ENCODE results near the gene SH3PXD2A. TPM values are rescaled to one million over a fixed set of nuclear protein-coding genes. Genes with fewer than 3 reads are reported as not detected.
A peak's percentile ranks its signal among the peaks of the same experiment; 100 is the strongest.

SH3PXD2A gene
- total RNA-seq, 4 donors from 2014 or later = 128 to 154 (median 136) TPM

DNA sequence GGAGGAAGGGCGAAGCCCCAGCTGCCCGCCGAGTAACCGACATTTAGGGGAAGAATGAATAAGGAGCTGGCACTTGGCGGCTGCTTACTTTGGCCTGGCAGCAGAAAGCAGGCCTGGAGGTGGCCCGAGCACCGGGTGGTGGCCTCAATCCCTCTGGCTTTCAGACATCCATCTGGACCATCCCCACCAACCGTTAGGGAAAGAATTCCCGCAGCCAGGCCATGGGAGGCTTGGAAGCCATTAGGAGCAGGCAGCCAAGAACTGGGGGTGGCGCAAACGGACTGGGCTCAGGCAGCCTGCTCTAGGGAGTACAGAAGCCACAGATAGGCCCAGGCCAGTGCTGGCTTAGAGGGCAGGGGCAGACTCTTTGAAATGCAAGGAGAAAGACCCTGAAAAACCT, 229.2 kb downstream of the SH3PXD2A start:
- H3K27me3 ChIP-seq = no peaks in the 10 kb centered on the region
- peak overlapping the region in 2 of 4 donors; percentile 58 to 70 for H3K27ac ChIP-seq
- H3K9me3 ChIP-seq = no peaks in the 10 kb centered on the region
- no peak for DNase-seq (ENCODE audit: low spot score in 2 of 2)
- no peak for TF ChIP-seq EP300 (IDR thresholded peaks at IDR 0.05)
- TF ChIP-seq POLR2A (IDR thresholded peaks at IDR 0.05) = no peak
- TF ChIP-seq, protein P1, sequence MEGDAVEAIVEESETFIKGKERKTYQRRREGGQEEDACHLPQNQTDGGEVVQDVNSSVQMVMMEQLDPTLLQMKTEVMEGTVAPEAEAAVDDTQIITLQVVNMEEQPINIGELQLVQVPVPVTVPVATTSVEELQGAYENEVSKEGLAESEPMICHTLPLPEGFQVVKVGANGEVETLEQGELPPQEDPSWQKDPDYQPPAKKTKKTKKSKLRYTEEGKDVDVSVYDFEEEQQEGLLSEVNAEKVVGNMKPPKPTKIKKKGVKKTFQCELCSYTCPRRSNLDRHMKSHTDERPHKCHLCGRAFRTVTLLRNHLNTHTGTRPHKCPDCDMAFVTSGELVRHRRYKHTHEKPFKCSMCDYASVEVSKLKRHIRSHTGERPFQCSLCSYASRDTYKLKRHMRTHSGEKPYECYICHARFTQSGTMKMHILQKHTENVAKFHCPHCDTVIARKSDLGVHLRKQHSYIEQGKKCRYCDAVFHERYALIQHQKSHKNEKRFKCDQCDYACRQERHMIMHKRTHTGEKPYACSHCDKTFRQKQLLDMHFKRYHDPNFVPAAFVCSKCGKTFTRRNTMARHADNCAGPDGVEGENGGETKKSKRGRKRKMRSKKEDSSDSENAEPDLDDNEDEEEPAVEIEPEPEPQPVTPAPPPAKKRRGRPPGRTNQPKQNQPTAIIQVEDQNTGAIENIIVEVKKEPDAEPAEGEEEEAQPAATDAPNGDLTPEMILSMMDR (IDR thresholded peaks at IDR 0.05) = no peak
- peaks cover 0 to 85% (median 33%) of the 10 kb centered on the region in 4 donors for H3K4me1 ChIP-seq
- H3K4me3 ChIP-seq = no peak overlapping the region
- peaks cover 0 to 79% (median 29%) of the 10 kb centered on the region in 3 donors for H3K36me3 ChIP-seq
- WGBS, 2 donors = 60 to 62% methylated on average over 11 of the region's 11 CpGs

DNA sequence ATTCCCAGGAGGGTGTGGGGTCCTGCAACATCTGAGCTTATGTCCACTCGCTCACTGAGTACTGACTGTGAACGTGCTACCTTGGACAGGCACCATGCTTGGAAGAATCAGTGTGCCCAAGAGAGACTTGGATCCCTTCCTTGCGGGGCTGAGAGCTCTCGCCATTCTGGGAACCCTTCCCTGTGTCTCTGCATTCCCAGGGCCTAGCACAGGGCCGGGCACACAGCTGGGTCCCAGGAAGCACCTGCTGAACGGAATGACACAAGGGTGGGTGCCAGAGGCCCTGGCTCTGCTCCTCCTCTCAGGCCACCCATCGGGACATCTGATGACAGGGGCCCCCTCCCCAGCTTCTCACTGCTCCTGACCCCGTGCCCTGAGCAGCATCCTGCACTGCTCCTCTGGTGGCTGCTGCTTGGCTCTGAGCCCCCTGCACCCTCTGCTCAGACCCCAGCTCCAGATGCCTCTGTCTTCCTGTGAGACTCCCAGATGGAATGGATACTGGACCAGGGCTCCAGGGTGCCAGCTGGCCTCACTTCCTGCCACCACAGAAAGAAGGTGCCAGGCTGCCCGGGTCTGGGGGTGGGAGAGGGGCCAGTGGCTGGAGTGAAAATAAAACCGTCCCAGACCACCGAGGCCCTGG, 232.3 kb downstream of the SH3PXD2A start:
- no peaks in the 10 kb centered on the region for H3K9me3 ChIP-seq
- peaks cover 0 to 80% (median 29%) of the 10 kb centered on the region in 3 donors for H3K36me3 ChIP-seq
- peak overlapping the region in 3 of 4 donors; percentile 62 to 91 (median 85) for H3K27ac ChIP-seq
- WGBS, 2 donors = 78 to 82% methylated on average over 9 to 11 of the region's 11 CpGs
- no peaks in the 10 kb centered on the region for H3K27me3 ChIP-seq
- no peak overlapping the region for H3K4me3 ChIP-seq
- no peak for DNase-seq (ENCODE audit: low spot score in 2 of 2)
- H3K4me1 ChIP-seq = peaks cover 0 to 91% (median 53%) of the 10 kb centered on the region in 4 donors
- TF ChIP-seq POLR2A (IDR thresholded peaks at IDR 0.05) = no peak
- TF ChIP-seq, protein P1 (IDR thresholded peaks at IDR 0.05) = no peak
- TF ChIP-seq EP300 (IDR thresholded peaks at IDR 0.05) = no peak

DNA sequence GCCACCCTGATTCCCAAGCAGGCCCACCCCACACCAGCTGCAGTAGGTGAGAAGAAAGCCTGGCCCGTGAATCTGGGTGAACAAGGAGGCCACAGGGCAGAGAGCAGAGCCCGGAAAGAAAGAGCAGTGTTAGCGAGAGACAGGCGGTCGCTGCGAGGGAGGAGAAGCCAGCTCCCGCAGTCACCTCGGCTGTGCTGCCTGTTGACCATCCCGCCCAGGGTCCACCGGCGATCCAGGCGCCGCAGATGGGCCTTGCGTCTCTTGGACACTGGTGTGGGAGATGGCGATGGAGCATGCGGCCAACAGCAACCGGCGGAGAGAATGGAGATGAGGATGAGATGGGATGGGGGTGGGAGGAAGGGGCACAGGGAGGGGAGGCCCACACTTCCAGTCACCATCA, 233.1 kb downstream of the SH3PXD2A start:
- WGBS, 2 donors = 68% methylated on average over 18 of the region's 18 CpGs
- H3K4me1 ChIP-seq = peaks cover 4 to 91% (median 60%) of the 10 kb centered on the region in 4 donors
- no peak for TF ChIP-seq EP300 (IDR thresholded peaks at IDR 0.05)
- TF ChIP-seq, protein P1 (IDR thresholded peaks at IDR 0.05) = no peak
- TF ChIP-seq POLR2A (IDR thresholded peaks at IDR 0.05) = no peak

DNA sequence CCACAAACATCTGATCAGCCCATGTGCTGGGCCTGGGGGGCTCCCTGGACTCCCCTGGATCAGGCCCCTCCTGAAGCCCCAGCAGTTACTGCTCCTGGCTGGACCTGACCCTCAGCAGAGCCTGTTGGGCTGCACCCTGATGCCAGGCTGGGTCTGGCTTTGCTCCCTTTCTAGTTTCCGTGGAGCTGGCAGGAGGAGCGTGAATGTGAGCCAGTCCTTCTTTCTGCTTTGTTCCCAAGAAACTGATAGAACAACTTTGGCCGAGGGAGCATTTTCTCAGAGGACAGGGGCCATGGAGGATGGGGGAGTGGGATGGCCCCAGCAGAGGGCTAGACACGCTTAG, 233.6 kb downstream of the SH3PXD2A start:
- WGBS, 2 donors = 15 to 31% methylated on average over 4 of the region's 4 CpGs
- Histone ChIP-seq H3K4me1 (peaks cover 4 to 91% (median 66%) of the 10 kb centered on the region in 4 donors), H3K9me3 (no peaks in the 10 kb centered on the region), H3K27me3 (no peaks in the 10 kb centered on the region), H3K4me3 (no peak overlapping the region), H3K27ac (peak overlapping the region; percentile 62 to 91 (median 74)), H3K36me3 (peaks cover 0 to 73% (median 18%) of the 10 kb centered on the region in 3 donors)
- TF ChIP-seq, protein P1 (IDR thresholded peaks at IDR 0.05) = no peak
- no peak for TF ChIP-seq POLR2A (IDR thresholded peaks at IDR 0.05)
- no peak for TF ChIP-seq EP300 (IDR thresholded peaks at IDR 0.05)
- no peak for DNase-seq (ENCODE audit: low spot score in 2 of 2)

More for the DNA sequence above, 233.1 kb downstream of the SH3PXD2A start:
- DNase-seq (ENCODE audit: low spot score in 2 of 2) = no peak
- no peaks in the 10 kb centered on the region for H3K9me3 ChIP-seq
- no peak overlapping the region for H3K4me3 ChIP-seq
- H3K27ac ChIP-seq = peak overlapping the region; percentile 62 to 91 (median 74)
- H3K36me3 ChIP-seq = peaks cover 0 to 73% (median 21%) of the 10 kb centered on the region in 3 donors
- no peaks in the 10 kb centered on the region for H3K27me3 ChIP-seq
